GM19467 (cell line): ENCODE data around the gene LAPTM5.

ENCODE experiments used
- ATAC-seq: cut with Tn5 transposase; IDR thresholded peaks from one replicate; pipeline ENCODE4 v1.9.1; 2021; ENCODE audit warnings: mild to moderate bottlenecking, moderate library complexity; ENCODE audit not compliant: unreplicated experiment

Gene LAPTM5

GRCh38 chr1:30787856-30788495 lies 30.4 kb upstream of the LAPTM5 start:
- ATAC-seq: no peak

- no peak for ATAC-seq
These were observed 29.7 kb upstream of the LAPTM5 start for GRCh38 chr1:30787266-30787665.

GRCh38 chr1:30786264-30786991 lies 28.9 kb upstream of the LAPTM5 start:
- no peak for ATAC-seq

DNA sequence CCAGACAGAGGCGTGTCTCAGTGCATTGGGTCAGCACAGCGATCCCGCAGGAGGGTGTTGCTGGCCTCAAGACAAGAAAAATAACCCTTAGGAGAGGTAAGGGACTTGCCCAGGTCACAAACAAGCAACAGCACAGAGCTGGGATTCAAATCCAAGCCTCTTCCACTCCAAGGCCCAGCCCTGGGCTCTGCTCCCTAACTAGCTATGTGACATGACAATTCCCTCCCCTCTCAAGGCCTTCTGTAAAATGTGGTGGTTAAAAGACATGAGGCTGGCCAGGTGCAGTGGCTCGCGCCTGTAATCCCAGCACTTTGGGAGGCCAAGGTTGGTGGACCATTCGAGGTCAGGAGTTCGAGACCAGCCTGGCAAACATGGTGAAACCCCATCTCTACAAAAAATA lies 28.1 kb upstream of the LAPTM5 start:
- no peak for ATAC-seq

DNA sequence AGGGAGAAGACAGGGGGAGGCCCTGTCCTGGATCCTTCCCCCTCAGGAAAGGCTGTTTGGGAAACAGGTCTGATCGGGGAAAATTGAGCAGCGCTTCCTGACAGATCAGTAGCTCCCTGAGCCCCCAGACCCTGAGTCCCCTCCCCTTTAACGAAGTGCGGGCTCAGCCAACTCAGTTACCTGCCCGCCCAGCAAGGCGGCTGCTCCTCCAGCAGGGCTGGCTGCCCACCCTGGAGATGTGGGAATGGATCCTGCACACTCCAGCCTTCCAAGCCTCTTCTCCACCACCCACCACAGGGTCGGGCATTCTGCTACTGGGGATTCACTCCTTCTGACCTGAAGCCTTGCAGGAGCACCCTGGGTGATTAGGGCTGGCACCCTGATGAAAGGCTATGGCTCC lies 27.6 kb upstream of the LAPTM5 start:
- no peak for ATAC-seq

DNA sequence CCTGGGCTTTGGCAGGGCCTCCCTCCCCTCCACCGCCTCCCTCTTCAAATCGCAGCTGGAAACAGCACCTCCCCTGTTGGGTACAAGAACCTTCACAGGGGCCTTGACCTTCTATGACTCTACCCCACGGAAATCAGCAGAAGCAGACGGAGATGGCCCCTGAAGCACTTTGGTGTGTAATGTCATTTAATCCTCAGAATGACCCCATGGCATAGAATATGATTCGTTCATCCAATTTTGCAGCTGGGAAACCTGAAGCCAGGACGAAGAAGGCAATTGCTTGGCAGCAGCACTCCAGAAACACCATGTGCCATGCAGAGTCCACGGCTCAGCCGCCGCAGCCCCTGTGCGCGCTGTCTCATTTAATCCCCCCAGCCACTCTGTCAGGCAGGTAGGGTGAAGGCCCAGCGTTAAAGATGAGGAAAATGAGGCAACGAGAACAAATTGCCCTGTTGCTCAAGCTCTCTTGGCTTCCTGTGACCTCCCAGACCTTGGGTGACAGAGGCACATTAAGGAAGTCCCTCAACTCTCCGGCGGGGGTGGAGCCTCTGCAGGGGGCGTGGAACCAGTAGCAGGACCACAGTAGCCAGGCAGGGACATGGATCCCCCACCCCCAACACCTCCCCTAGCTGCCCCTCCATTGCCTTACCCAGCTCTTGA lies 25.8 kb upstream of the LAPTM5 start:
- no peak for ATAC-seq

GRCh38 chr1:30782361-30783255 lies 25.0 kb upstream of the LAPTM5 start:
- no peak for ATAC-seq

DNA sequence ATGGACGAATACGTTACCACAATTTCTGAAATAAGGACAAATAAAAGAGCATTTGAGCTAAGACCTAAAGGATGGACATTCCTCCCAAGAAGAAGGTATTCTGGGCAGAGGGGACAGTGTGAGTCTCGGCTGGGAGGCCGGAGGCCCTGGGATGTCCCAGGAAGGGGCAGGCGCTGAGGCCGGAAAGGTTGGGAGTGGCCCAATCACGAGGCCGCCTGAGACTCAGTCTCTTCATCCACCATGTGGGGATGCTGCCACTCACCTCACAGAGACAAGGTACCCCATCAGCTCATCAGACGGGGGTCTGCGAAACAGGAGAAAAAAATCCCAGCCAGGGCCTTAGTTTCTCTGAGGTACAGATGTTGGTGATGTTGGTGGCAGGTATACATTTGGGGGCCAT lies 24.3 kb upstream of the LAPTM5 start:
- no peak for ATAC-seq

DNA sequence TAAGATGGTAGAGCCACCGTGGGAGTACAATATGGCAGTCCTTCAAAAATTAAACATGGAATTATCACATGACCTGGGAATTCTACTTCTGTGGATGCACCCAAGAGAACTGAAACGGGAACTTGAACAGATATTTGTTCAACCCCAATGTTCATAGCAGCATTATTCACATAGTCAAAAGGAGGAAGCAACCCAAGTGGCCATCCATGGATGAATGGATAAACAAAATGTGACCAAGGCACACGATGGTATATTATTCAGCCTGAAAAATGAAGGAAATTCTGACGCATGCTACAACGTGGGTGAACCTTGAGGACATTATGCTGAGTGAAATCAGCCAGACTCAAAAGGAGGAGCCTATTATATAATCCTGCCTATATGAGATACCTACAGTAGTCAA lies 22.8 kb upstream of the LAPTM5 start:
- no peak for ATAC-seq

- peak; percentile 49 for ATAC-seq
These were observed 21.9 kb upstream of the LAPTM5 start for GRCh38 chr1:30779294-30780071.

- no peak for ATAC-seq
These were observed 21.4 kb upstream of the LAPTM5 start for GRCh38 chr1:30778979-30779293.

GRCh38 chr1:30778154-30778978 lies 20.8 kb upstream of the LAPTM5 start:
- ATAC-seq: no peak

DNA sequence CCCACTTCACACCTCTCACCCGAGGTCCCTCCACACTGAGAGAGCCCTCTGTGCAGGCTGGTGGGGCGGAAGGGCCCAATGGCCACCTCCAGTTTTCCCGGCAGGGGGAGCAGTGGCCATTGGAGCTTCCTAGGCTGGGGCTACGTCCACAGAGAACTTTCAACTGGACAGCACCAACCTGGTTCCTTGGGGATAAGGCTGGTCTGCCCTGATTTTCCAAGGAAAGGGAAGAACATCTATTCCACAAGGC lies 20.3 kb upstream of the LAPTM5 start:
- no peak for ATAC-seq

DNA sequence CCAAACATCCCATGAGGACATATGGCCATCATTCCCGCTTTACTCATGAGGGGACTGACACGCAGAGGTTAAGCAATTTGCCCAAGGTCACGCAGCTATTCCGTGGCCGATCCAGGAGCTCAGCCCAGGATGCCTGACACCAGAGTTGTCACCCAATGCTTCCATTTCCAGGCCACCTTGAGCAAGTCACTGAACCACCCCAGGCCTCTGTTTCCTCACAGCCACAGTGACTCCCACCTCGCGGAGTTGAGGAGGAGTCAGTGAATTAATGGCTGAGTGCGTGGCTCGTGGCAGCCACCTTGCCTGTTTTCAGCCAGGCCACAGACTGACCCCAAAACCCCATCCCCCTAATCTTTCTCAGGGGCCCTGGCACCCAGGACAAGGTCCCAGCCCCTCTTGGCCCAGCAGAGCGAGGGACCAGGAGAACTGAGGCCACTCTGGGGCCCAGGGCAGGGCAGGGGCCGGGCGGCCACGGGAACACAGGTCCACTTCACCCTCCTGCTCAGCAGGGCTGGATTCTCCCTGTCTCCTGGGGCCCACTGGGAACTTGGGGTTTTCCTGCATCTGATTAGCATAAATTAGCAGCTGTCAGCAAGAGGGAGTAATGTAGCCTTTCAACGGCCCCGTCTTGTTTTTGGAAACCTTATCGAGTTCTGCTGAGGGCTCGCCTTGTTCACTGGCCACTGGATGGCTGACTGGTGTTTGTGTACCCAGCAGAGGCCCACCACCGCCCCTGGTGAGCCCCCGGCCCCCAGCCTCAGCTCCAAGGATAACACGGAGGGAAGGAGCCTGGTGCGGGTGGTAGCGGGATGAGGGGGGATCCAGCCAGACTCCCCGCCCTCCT lies 19.7 kb upstream of the LAPTM5 start:
- no peak for ATAC-seq

DNA sequence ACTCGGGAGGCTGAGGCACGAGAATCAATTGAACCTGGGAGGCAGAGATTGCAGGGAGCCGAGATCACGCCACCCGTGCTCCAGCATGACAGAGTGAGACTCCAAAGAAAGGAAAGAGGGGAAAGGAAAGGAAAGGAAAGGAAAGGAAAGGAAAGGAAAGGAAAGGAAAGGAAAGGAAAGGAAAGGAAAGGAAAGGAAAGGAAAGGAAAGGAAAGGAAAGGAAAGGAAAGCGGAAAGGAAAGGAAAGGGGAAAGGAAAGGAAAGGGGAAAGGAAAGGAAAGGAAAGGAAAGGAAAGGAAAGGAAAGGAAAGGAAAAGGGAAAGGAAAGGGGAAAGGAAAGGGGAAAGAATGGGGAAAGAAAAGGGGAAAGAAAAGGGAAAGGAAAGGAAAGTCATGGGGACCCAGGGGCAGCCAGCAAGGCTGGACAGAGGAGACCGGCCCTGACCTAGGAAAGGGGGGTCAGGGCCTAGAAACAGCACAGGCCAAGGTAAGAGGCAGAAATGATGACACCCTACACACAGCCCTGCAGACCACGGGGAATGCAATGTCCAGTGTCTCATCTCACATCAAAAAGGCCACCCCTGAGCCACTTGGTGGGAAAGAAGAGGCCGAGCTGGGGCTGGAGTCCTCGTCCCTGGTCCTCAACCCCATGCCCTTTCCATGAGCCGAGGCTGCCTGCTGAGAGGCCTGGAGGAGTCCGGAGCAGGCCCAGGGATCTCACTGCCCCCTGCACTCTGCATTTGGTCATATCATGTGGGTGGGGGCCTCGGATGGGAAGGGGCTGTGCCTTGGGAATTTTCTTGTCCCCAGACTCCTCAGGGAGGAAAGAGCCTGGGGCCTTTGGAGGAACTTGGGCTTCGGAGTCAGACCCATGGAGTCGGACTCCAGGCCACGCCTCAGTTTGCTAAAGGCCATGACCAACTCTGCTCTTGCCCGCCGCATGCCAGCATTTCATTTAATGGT lies 18.8 kb upstream of the LAPTM5 start:
- ATAC-seq: no peak

GRCh38 chr1:30775433-30775975 lies 17.9 kb upstream of the LAPTM5 start:
- no peak for ATAC-seq

- ATAC-seq: no peak
These were observed 17.2 kb upstream of the LAPTM5 start for GRCh38 chr1:30774550-30775432.
